ENCODE results near the gene BBX.
"Not testable (repeated sequence)": the region's sequence is repeated elsewhere in the genome, so short reads cannot be mapped to it uniquely, and the experiment has no call there.

The BBX gene

GRCh38 chr3:107689355-107689754, 166.6 kb downstream of the BBX start:
- DNase-seq: no peak

- DNase-seq: peak; percentile 79
Measured at GRCh38 chr3:107690522-107691138, 167.9 kb downstream of the BBX start.

- DNase-seq: not testable (repeated sequence)
Measured at GRCh38 chr3:107691984-107692383, 169.2 kb downstream of the BBX start.

- not testable (repeated sequence) for DNase-seq
Measured at GRCh38 chr3:107697348-107697747, 174.6 kb downstream of the BBX start.

- DNase-seq: not testable (repeated sequence)
Measured at GRCh38 chr3:107697855-107698254, 175.1 kb downstream of the BBX start.

GRCh38 chr3:107699682-107700081, 176.9 kb downstream of the BBX start:
- no peak for DNase-seq

GRCh38 chr3:107701299-107701698, 178.5 kb downstream of the BBX start:
- no peak for DNase-seq

GRCh38 chr3:107704477-107704876, 181.7 kb downstream of the BBX start:
- no peak for DNase-seq

- no peak for DNase-seq
Measured at GRCh38 chr3:107705046-107705445, 182.3 kb downstream of the BBX start.

GRCh38 chr3:107710851-107711250, 188.1 kb downstream of the BBX start:
- no peak for DNase-seq

- no peak for DNase-seq
Measured at GRCh38 chr3:107716734-107717133, 194.0 kb downstream of the BBX start.

GRCh38 chr3:107718547-107718946, 195.8 kb downstream of the BBX start:
- no peak for DNase-seq

- no peak for DNase-seq
Measured at GRCh38 chr3:107727102-107727501, 204.3 kb downstream of the BBX start.

- no peak for DNase-seq
Measured at GRCh38 chr3:107729686-107730085, 206.9 kb downstream of the BBX start.

GRCh38 chr3:107734317-107734716, 211.6 kb downstream of the BBX start:
- no peak for DNase-seq

GRCh38 chr3:107737914-107738313, 215.2 kb downstream of the BBX start:
- no peak for DNase-seq

- DNase-seq: no peak
Measured at GRCh38 chr3:107738486-107739183, 215.9 kb downstream of the BBX start.

GRCh38 chr3:107739227-107739626, 216.5 kb downstream of the BBX start:
- DNase-seq: no peak

GRCh38 chr3:107740992-107741896, 218.5 kb downstream of the BBX start:
- peak; percentile 46 for DNase-seq

GRCh38 chr3:107745354-107745753, 222.6 kb downstream of the BBX start:
- DNase-seq: peak; percentile 4

- DNase-seq: no peak
Measured at GRCh38 chr3:107752202-107752990, 229.6 kb downstream of the BBX start.

- peak; percentile 84 for DNase-seq
Measured at GRCh38 chr3:107753494-107753893, 230.7 kb downstream of the BBX start.

GRCh38 chr3:107753976-107754375, 231.2 kb downstream of the BBX start:
- no peak for DNase-seq

Data from NCI-H1694 (cell line).